DND-41 (cell line): ENCODE data around the gene SLC11A2.

Experiments used
- EZH2 ChIP-seq: IDR thresholded peaks from 3 replicates; pipeline ENCODE4 v1.6.1; 2012; ENCODE audit warnings: borderline replicate concordance, low read depth, mild to moderate bottlenecking, moderate library complexity, low read length, inconsistent platforms; ENCODE audit not compliant: severe bottlenecking
- TF ChIP-seq, protein P1 (sequence below): IDR thresholded peaks from 2 replicates; pipeline ENCODE4 v1.5.1; 2012; ENCODE audit warnings: borderline replicate concordance, low read length, moderate library complexity, mild to moderate bottlenecking; ENCODE audit not compliant: poor library complexity, severe bottlenecking; ENCODE audit errors: extremely low read depth

DNA sequence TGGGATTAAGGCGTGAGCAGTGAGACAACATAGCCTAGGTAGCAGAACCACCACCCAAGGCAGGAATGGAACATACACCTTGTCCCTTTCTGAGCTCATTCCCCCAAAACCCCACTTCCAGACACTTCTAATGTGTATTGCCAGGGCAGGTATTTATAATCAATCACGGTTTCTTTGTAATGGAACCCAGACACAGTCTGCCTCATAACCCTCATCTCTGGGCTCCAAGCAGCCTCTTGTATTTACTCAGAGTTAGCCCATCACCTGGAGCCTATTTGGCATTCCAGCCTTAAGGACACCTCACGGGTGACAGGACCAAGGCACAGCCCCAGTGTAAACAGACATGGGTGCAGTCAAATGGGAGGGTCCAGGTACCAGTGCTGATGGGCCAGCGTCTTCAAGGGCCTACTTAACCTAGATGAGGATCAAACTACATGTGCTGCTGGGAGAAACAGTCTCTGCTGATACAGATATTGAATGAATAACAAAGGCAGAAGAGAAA is 76.3 kb downstream of the SLC11A2 start:
- TF ChIP-seq, protein P1, sequence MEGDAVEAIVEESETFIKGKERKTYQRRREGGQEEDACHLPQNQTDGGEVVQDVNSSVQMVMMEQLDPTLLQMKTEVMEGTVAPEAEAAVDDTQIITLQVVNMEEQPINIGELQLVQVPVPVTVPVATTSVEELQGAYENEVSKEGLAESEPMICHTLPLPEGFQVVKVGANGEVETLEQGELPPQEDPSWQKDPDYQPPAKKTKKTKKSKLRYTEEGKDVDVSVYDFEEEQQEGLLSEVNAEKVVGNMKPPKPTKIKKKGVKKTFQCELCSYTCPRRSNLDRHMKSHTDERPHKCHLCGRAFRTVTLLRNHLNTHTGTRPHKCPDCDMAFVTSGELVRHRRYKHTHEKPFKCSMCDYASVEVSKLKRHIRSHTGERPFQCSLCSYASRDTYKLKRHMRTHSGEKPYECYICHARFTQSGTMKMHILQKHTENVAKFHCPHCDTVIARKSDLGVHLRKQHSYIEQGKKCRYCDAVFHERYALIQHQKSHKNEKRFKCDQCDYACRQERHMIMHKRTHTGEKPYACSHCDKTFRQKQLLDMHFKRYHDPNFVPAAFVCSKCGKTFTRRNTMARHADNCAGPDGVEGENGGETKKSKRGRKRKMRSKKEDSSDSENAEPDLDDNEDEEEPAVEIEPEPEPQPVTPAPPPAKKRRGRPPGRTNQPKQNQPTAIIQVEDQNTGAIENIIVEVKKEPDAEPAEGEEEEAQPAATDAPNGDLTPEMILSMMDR, result no peak
- no peak for TF ChIP-seq EZH2
